Keratinocyte (primary cell): ENCODE measurements around the gene CLCN5. TPM values are rescaled to one million over a fixed set of nuclear protein-coding genes. Genes with fewer than 3 reads are reported as not detected.

Experiments
- DNase-seq: peaks from one replicate; pipeline ENCODE4 v3.0.0-alpha.2; 2011; ENCODE audit warnings: low read depth, missing footprints, low spot score
- FAIRE-seq: peaks from 2 replicates; lab custom pipeline; 2011; peaks lifted over from hg19 to GRCh38; lab: Jason Lieb, UNC
- H2AFZ ChIP-seq: 2 replicates; pipeline ENCODE4 v1.6.0; 2012; ENCODE audit warnings: low read length, control low read depth, inconsistent platforms; ENCODE audit not compliant: control insufficient read depth
- H3K27ac ChIP-seq: 2 replicates; pipeline ENCODE4 v1.5.1; 2011; ENCODE audit warnings: low read length; ENCODE audit not compliant: control insufficient read depth, insufficient read depth
- H3K27me3 ChIP-seq: 3 replicates; pipeline ENCODE4 v1.6.0; 2011; ENCODE audit warnings: low read length; ENCODE audit not compliant: control insufficient read depth, insufficient read depth; ENCODE audit errors: extremely low read depth
- H3K36me3 ChIP-seq, 2 experiments: 2 replicates in 1 of 2; 3 replicates in 1 of 2; pipeline ENCODE4 v1.5.1; 2011; ENCODE audit warnings: low read length in 2 of 2, mild to moderate bottlenecking in 1 of 2; ENCODE audit not compliant: control insufficient read depth in 2 of 2, insufficient read depth in 2 of 2; ENCODE audit errors: extremely low read depth in 1 of 2
- H3K4me1 ChIP-seq: 3 replicates; pipeline ENCODE4 v1.5.1; 2011; ENCODE audit warnings: low read length; ENCODE audit not compliant: control insufficient read depth, insufficient read depth; ENCODE audit errors: extremely low read depth
- H3K4me2 ChIP-seq: 3 replicates; pipeline ENCODE4 v1.6.0; 2011; ENCODE audit warnings: low read depth, low read length; ENCODE audit not compliant: control insufficient read depth, insufficient read depth; ENCODE audit errors: extremely low read depth
- H3K4me3 ChIP-seq, 3 experiments: fragments of 200-600 bp in 1 of 3; sonication (generic) in 1 of 3; 2 replicates in 2 of 3; 3 replicates in 1 of 3; pipeline ENCODE4 v1.5.1; 2011 to 2016; ENCODE audit warnings: low read length in 3 of 3, mild to moderate bottlenecking in 3 of 3, control low read depth in 2 of 3, inconsistent platforms in 1 of 3, low read depth in 1 of 3, mixed read lengths in 1 of 3, mixed run types in 1 of 3, moderate library complexity in 1 of 3; ENCODE audit not compliant: control insufficient read depth in 2 of 3, insufficient read depth in 2 of 3; ENCODE audit errors: extremely low read depth in 1 of 3
- H3K79me2 ChIP-seq: 2 replicates; pipeline ENCODE4 v1.6.0; 2012; ENCODE audit warnings: low read length; ENCODE audit not compliant: control insufficient read depth, insufficient read depth
- H3K9ac ChIP-seq: 3 replicates; pipeline ENCODE4 v1.6.0; 2011; ENCODE audit warnings: low read length; ENCODE audit not compliant: control insufficient read depth, insufficient read depth; ENCODE audit errors: extremely low read depth
- H3K9me1 ChIP-seq: 3 replicates; pipeline ENCODE4 v1.6.0; 2011; ENCODE audit warnings: low read length; ENCODE audit not compliant: control insufficient read depth, insufficient read depth; ENCODE audit errors: extremely low read depth
- H3K9me3 ChIP-seq: 2 replicates; pipeline ENCODE4 v1.5.1; 2012; ENCODE audit warnings: low read depth, low read length; ENCODE audit not compliant: control insufficient read depth
- H4K20me1 ChIP-seq: 3 replicates; pipeline ENCODE4 v1.6.0; 2011; ENCODE audit warnings: low read length; ENCODE audit not compliant: control insufficient read depth, insufficient read depth; ENCODE audit errors: extremely low read depth
- CTCF ChIP-seq, 3 experiments: IDR thresholded peaks in 1 of 3; conservative IDR thresholded peaks in 1 of 3; optimal IDR thresholded peaks in 1 of 3; 2 replicates in 2 of 3; 3 replicates in 1 of 3; pipeline versions ENCODE3 to v1.5.1; 2011; ENCODE audit warnings: low read length in 3 of 3, mild to moderate bottlenecking in 3 of 3, moderate library complexity in 2 of 3, control low read depth in 1 of 3, inconsistent platforms in 1 of 3; ENCODE audit not compliant: insufficient read depth in 2 of 3; ENCODE audit errors: extremely low read depth in 1 of 3
- EZH2 ChIP-seq: IDR thresholded peaks from one replicate; pipeline ENCODE4 v1.6.1; 2012; ENCODE audit warnings: inconsistent platforms, mild to moderate bottlenecking, low read length, moderate library complexity
- dilution Hi-C: fragments of 300-500 bp; cut with MboI; formaldehyde crosslinking; loops from one replicate; pipeline ENCODE4 v1.7.0; 2020; ENCODE audit warnings: low sequenced_read_pairs; ENCODE audit not compliant: extremely low pct_ligation_motif_present
- polyA plus RNA-seq, 5 experiments: library from polyadenylated mRNA; depleted of rRNA in 3 of 5; stranded (reverse) in 3 of 5; stranded (forward) in 1 of 5; unstranded in 1 of 5; fragments of >200 nt; gene quantifications; 1 replicate in 1 of 5; 2 replicates in 3 of 5; 3 replicates in 1 of 5; pipeline versions ENCODE4 v1.2.1 to v1.2.3, GENCODE V29; 2011 to 2012; ENCODE audit warnings: missing spikeins in 2 of 5, low read depth in 1 of 5, low replicate concordance in 1 of 5

The CLCN5 gene
- polyA plus RNA-seq, 1 donor (not counting 4 experiments of a cell fraction or from before 2014, with no cell fraction given) = 3.9 TPM

GRCh38 chrX:50098749-50099148 is 176.4 kb downstream of the CLCN5 start:
- Histone ChIP-seq H2AFZ (no peak overlapping the region), H3K9me3 (no peaks in the 10 kb centered on the region), H3K9ac (no peak overlapping the region), H3K27ac (no peak overlapping the region), H3K9me1 (no peaks in the 10 kb centered on the region), H4K20me1 (no peaks in the 10 kb centered on the region), H3K4me3 (no peak overlapping the region), H3K27me3 (no peaks in the 10 kb centered on the region), H3K36me3 (no peaks in the 10 kb centered on the region), H3K79me2 (no peaks in the 10 kb centered on the region), H3K4me1 (no peaks in the 10 kb centered on the region), H3K4me2 (no peak overlapping the region)
- TF ChIP-seq EZH2 (no peak), CTCF (optimal IDR thresholded peaks at IDR 0.05 in 1 of 3, IDR thresholded peaks at IDR 0.05 in 1 of 3, conservative IDR thresholded peaks at IDR 0.05 in 1 of 3; ENCODE audit: extremely low read depth in 1 of 3, insufficient read depth in 2 of 3, low read length in 3 of 3) (no peak)
- no peak for DNase-seq
- dilution Hi-C loops = no loop called here
- FAIRE-seq = no peak

GRCh38 chrX:50099331-50099730 is 176.9 kb downstream of the CLCN5 start:
- dilution Hi-C loops = no loop called here
- H4K20me1 ChIP-seq = no peaks in the 10 kb centered on the region
- no peaks in the 10 kb centered on the region for H3K79me2 ChIP-seq
- no peak overlapping the region for H3K4me2 ChIP-seq
- no peak for DNase-seq
- no peaks in the 10 kb centered on the region for H3K27me3 ChIP-seq
- no peaks in the 10 kb centered on the region for H3K36me3 ChIP-seq
- H3K9ac ChIP-seq = no peak overlapping the region
- H3K4me1 ChIP-seq = no peaks in the 10 kb centered on the region
- no peak overlapping the region for H2AFZ ChIP-seq
- TF ChIP-seq EZH2 = no peak
- TF ChIP-seq CTCF (optimal IDR thresholded peaks at IDR 0.05 in 1 of 3, IDR thresholded peaks at IDR 0.05 in 1 of 3, conservative IDR thresholded peaks at IDR 0.05 in 1 of 3; ENCODE audit: extremely low read depth in 1 of 3, insufficient read depth in 2 of 3, low read length in 3 of 3) = no peak
- no peaks in the 10 kb centered on the region for H3K9me3 ChIP-seq
- FAIRE-seq = no peak
- H3K9me1 ChIP-seq = no peaks in the 10 kb centered on the region
- H3K27ac ChIP-seq = no peak overlapping the region
- no peak overlapping the region for H3K4me3 ChIP-seq
